Lower lobe of right lung (tissue), 2 donors: Measurements from ENCODE around the gene UNC13B. TPM values are rescaled to one million over a fixed set of nuclear protein-coding genes. Genes with fewer than 3 reads are reported as not detected.

Source experiments
- ATAC-seq, 2 donors: fragments of 200-7000 bp; cut with Tn5 transposase; one replicate each; pipeline ENCODE4 v1.9.1; 2020 to 2022; ENCODE audit warnings: mild to moderate bottlenecking in 2 of 2, moderate library complexity in 2 of 2
- DNase-seq: peaks from one replicate; pipeline ENCODE4 v3.0.0-alpha.2; 2020
- H3K27ac ChIP-seq: fragments of 200-600 bp; one replicate; pipeline ENCODE4 v1.8.0; 2022
- H3K27me3 ChIP-seq: fragments of 200-600 bp; one replicate; pipeline ENCODE4 v1.8.0; 2022; ENCODE audit warnings: low read depth
- H3K36me3 ChIP-seq: fragments of 200-600 bp; one replicate; pipeline ENCODE4 v1.8.0; 2022; ENCODE audit warnings: mild to moderate bottlenecking
- H3K4me1 ChIP-seq: fragments of 200-600 bp; one replicate; pipeline ENCODE4 v1.8.0; 2022
- H3K4me3 ChIP-seq: fragments of 200-600 bp; one replicate; pipeline ENCODE4 v1.8.0; 2022; ENCODE audit warnings: mild to moderate bottlenecking
- H3K9me3 ChIP-seq: fragments of 200-600 bp; one replicate; pipeline ENCODE4 v1.8.0; 2022
- intact Hi-C: fragments of 100-400 bp; cut with DNase I; formaldehyde crosslinking; loops from one replicate; pipeline ENCODE4 v1.11.0; 2022
- total RNA-seq: library from RNA; stranded (reverse); fragmentation: NEBNext Ultra II Directional; extraction: Animal tissue kit (Norgen Biotek cat#: 25700); gene quantifications from one replicate; pipeline ENCODE4 v1.2.1, GENCODE V29; 2021
- TF ChIP-seq, protein P1 (sequence below): fragments of 200-600 bp; IDR thresholded peaks from one replicate; pipeline ENCODE4 v1.8.0; 2022; ENCODE audit warnings: antibody characterized with exemption, mild to moderate bottlenecking
- donor health status: DM: no; HTN: yes; CAD: no; lungs with severe emphysema.

The UNC13B gene
- total RNA-seq, 1 donor from 2014 or later, result 87.9 TPM

- Histone ChIP-seq H3K9me3 (no peaks in the 10 kb centered on the region), H3K4me1 (peaks cover 31% of the 10 kb centered on the region), H3K27ac (peak overlapping the region; percentile 29), H3K4me3 (no peak overlapping the region), H3K27me3 (no peaks in the 10 kb centered on the region), H3K36me3 (peaks cover 6% of the 10 kb centered on the region)
- TF ChIP-seq, protein P1, sequence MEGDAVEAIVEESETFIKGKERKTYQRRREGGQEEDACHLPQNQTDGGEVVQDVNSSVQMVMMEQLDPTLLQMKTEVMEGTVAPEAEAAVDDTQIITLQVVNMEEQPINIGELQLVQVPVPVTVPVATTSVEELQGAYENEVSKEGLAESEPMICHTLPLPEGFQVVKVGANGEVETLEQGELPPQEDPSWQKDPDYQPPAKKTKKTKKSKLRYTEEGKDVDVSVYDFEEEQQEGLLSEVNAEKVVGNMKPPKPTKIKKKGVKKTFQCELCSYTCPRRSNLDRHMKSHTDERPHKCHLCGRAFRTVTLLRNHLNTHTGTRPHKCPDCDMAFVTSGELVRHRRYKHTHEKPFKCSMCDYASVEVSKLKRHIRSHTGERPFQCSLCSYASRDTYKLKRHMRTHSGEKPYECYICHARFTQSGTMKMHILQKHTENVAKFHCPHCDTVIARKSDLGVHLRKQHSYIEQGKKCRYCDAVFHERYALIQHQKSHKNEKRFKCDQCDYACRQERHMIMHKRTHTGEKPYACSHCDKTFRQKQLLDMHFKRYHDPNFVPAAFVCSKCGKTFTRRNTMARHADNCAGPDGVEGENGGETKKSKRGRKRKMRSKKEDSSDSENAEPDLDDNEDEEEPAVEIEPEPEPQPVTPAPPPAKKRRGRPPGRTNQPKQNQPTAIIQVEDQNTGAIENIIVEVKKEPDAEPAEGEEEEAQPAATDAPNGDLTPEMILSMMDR, result no peak
- ATAC-seq (peak; percentile 28 to 36), DNase-seq (no peak)
- intact Hi-C loops, result no loop called here
Measured at GRCh38 chr9:35269919-35270318, 108.1 kb downstream of the UNC13B start.

GRCh38 chr9:35271637-35272036 lies 109.8 kb downstream of the UNC13B start:
- no peak overlapping the region for H3K27ac ChIP-seq
- TF ChIP-seq, protein P1, result no peak
- no peaks in the 10 kb centered on the region for H3K9me3 ChIP-seq
- no peaks in the 10 kb centered on the region for H3K36me3 ChIP-seq
- no peaks in the 10 kb centered on the region for H3K27me3 ChIP-seq
- intact Hi-C loops, result no loop called here
- no peak overlapping the region for H3K4me3 ChIP-seq
- DNase-seq, result no peak
- peaks cover 31% of the 10 kb centered on the region for H3K4me1 ChIP-seq
- ATAC-seq, result no peak

DNA sequence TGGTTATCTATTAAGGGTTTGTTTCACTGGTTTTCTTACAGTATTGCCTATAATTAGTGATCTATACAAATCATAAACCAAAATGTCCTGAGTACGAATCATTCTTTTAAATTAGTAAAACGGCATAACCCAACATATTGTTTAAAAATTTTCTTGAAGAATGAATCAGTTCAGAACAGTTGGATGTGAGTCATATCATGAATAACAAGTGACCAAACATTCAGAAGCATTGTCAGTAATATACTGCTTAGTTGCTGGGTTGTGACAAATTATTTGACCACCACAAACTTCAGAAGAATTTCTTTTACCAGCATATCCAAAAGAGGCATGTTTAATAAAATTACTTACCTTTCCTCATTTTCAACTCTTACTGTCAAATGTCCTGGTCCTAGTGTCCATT lies 111.2 kb downstream of the UNC13B start:
- Histone ChIP-seq H3K36me3 (no peaks in the 10 kb centered on the region), H3K27ac (no peak overlapping the region), H3K4me1 (peaks cover 36% of the 10 kb centered on the region), H3K27me3 (no peaks in the 10 kb centered on the region), H3K9me3 (no peaks in the 10 kb centered on the region), H3K4me3 (no peak overlapping the region)
- intact Hi-C loops, result no loop called here
- ATAC-seq (no peak), DNase-seq (no peak)
- TF ChIP-seq, protein P1, result no peak

DNA sequence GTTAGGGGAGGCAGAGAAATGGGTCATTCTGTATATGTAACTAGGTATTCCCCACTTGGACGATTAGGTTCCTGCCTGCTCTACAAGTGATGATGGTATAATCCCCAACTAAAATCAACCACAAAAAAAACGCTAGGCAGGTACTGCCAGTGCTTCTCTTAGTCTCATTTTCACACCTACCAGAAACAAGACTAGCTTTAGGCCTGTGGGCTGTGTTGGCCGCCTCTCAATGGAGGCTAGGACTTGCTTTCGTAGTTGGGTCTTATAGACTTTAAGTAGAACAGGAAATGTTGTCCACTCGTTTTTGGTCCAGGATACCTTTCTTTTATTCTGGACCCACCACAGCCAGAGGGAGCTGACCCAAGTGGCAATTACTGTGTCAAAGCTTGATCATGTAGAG lies 111.8 kb downstream of the UNC13B start:
- no peaks in the 10 kb centered on the region for H3K9me3 ChIP-seq
- intact Hi-C loops, result no loop called here
- no peaks in the 10 kb centered on the region for H3K27me3 ChIP-seq
- no peak for ATAC-seq
- no peak overlapping the region for H3K4me3 ChIP-seq
- H3K27ac ChIP-seq, result no peak overlapping the region
- peaks cover 36% of the 10 kb centered on the region for H3K4me1 ChIP-seq
- no peaks in the 10 kb centered on the region for H3K36me3 ChIP-seq
- DNase-seq, result no peak
- TF ChIP-seq, protein P1, result no peak

GRCh38 chr9:35274993-35275392 lies 113.2 kb downstream of the UNC13B start:
- peaks cover 37% of the 10 kb centered on the region for H3K4me1 ChIP-seq
- TF ChIP-seq, protein P1, result no peak
- no peak overlapping the region for H3K4me3 ChIP-seq
- H3K36me3 ChIP-seq, result no peaks in the 10 kb centered on the region
- no peaks in the 10 kb centered on the region for H3K27me3 ChIP-seq
- no peak overlapping the region for H3K27ac ChIP-seq
- no peaks in the 10 kb centered on the region for H3K9me3 ChIP-seq
- DNase-seq (no peak), ATAC-seq (no peak)
- intact Hi-C loops, result no loop called here

DNA sequence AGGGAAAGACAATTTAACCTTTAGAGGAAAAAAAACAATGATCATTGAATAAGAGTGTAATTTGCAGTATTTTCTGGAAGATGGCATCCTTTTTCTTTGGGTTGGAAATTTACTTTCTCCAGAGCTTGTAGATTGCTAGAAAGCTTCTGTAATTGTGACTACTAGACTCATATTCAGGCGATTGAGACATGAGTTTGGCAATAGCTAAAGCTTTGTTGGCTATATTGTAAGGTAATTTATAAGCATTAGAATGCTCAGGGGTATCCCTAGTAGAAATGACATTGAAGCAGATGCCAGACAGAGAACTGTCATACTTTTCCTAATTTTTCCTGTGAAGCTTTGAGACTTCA lies 115.3 kb downstream of the UNC13B start:
- ATAC-seq, result no peak
- H3K36me3 ChIP-seq, result no peaks in the 10 kb centered on the region
- intact Hi-C loops, result no loop called here
- no peak overlapping the region for H3K4me3 ChIP-seq
- TF ChIP-seq, protein P1, result no peak
- peaks cover 26% of the 10 kb centered on the region for H3K4me1 ChIP-seq
- no peak for DNase-seq
- no peaks in the 10 kb centered on the region for H3K9me3 ChIP-seq
- H3K27ac ChIP-seq, result peak overlapping the region; percentile 57
- no peaks in the 10 kb centered on the region for H3K27me3 ChIP-seq
